ENCODE data around the gene OCIAD2. TPM values are rescaled to one million over a fixed set of nuclear protein-coding genes. Genes with fewer than 3 reads are reported as not detected.

Gene OCIAD2
- total and polyA plus RNA-seq, 2 of the 4 experiments (the other 2 are of a cell fraction): 16.5 to 21.4 TPM

GRCh38 chr4:48907706-48908477 lies 1.3 kb upstream of the OCIAD2 start:
- intact Hi-C loops (cut with micrococcal nuclease): loop anchor here (5.0 kb wide), 1 partner anchor 54 kb away; no protein-coding TSS in a partner anchor
- BruUV-seq (replicated peaks): no TSS peak
- Histone ChIP-seq H3K36me3 (ENCODE audit: control insufficient read depth, insufficient read depth, low read length) (no peaks in the 10 kb centered on the region), H3K27ac (ENCODE audit: insufficient read depth, low read length) (no peak overlapping the region), H2AK5ac (ENCODE audit: low read depth, low read length) (no peak overlapping the region), H4K5ac (ENCODE audit: low read depth, low read length) (no peak overlapping the region), H3K18ac (ENCODE audit: low read depth, low read length) (no peak overlapping the region), H4K91ac (ENCODE audit: insufficient read depth, low read depth, low read length) (no peak overlapping the region), H4K20me1 (ENCODE audit: insufficient read depth, low read length) (no peaks in the 10 kb centered on the region), H3K56ac (ENCODE audit: extremely low read depth, insufficient read depth, low read length) (no peak overlapping the region), H3K27me3 (ENCODE audit: control insufficient read depth, insufficient read depth, low read length) (no peaks in the 10 kb centered on the region), H2BK15ac (ENCODE audit: low read depth, low read length) (no peak overlapping the region), H2AK9ac (replicated peaks; ENCODE audit: low read depth, low read length, poor library complexity) (no peak overlapping the region), H3K4ac (ENCODE audit: low read depth, low read length) (no peak overlapping the region), H3K14ac (replicated peaks; ENCODE audit: low read depth, low read length) (no peak overlapping the region), H3K9me3 (ENCODE audit: control insufficient read depth, insufficient read depth, low read length) (no peaks in the 10 kb centered on the region), H3K4me1 (ENCODE audit: control insufficient read depth, insufficient read depth, low read length) (peaks cover 1% of the 10 kb centered on the region; the same call in 1 of the 2 replicates), H2BK120ac (ENCODE audit: low read depth, low read length) (no peak overlapping the region), H2AFZ (replicated peaks; ENCODE audit: low read length, poor library complexity) (no peak overlapping the region), H2BK5ac (ENCODE audit: low read depth, low read length, poor library complexity, severe bottlenecking) (no peak overlapping the region), H3K4me3 (ENCODE audit: insufficient read depth, low read depth, low read length) (no peak overlapping the region), H3K4me2 (ENCODE audit: low read depth, low read length) (no peak overlapping the region), H3K9me1 (ENCODE audit: insufficient read depth, low read length) (peaks cover 6% of the 10 kb centered on the region), H3K79me1 (ENCODE audit: low read depth in 1 of 2, low read length in 2 of 2) (peaks cover 0 to 7% of the 10 kb centered on the region in 2 experiments; a peak in 2 of 4 replicates), H2BK20ac (ENCODE audit: low read depth, low read length) (no peak overlapping the region), H3K9ac (ENCODE audit: low read depth, low read length) (no peak overlapping the region), H3K23ac (ENCODE audit: low read depth, low read length) (no peak overlapping the region), H4K8ac (ENCODE audit: low read depth in 2 of 2, low read length in 2 of 2) (no peak overlapping the region)
- 100% methylated on average over 5 of the region's 7 CpGs; no CpG with 5 or more reads in 1 of the 2 experiments for WGBS, 2 experiments (ENCODE audit: extremely low coverage in 2 of 2, insufficient read length in 1 of 2)
- TF ChIP-seq FOS (IDR thresholded peaks at IDR 0.05; ENCODE audit: low read depth, low read length): no peak
- no peak for TF ChIP-seq NFE2L2 (IDR thresholded peaks at IDR 0.05; ENCODE audit: low read depth, low read length)
- dilution Hi-C loops (cut with HindIII; ENCODE audit: low sequenced_read_pairs, unreplicated experiment): no loop called here
- ATAC-seq (ENCODE audit: low read depth) (no peak), DNase-seq (no peak)
- ChIA-PET CTCF (no interaction called here), POLR2A (ENCODE audit: unreplicated experiment) (no interaction called here)
- in situ Hi-C loops (cut with MboI; ENCODE audit: low sequenced_read_pairs): no loop called here
